HG03066 (cell line): Measurements from ENCODE around the gene TPPP.

Experiments used
- ATAC-seq: cut with Tn5 transposase; IDR thresholded peaks from one replicate; pipeline ENCODE4 v1.9.1; 2021; ENCODE audit warnings: low read depth; ENCODE audit not compliant: unreplicated experiment

Gene TPPP

GRCh38 chr5:651296-652022, 41.7 kb downstream of the TPPP start:
- no peak for ATAC-seq

- ATAC-seq = no peak
Observed at GRCh38 chr5:647727-648126, 45.4 kb downstream of the TPPP start.

GRCh38 chr5:647311-647710, 45.8 kb downstream of the TPPP start:
- no peak for ATAC-seq

GRCh38 chr5:646396-647201, 46.6 kb downstream of the TPPP start:
- no peak for ATAC-seq

GRCh38 chr5:645421-645820, 47.7 kb downstream of the TPPP start:
- ATAC-seq = no peak

- ATAC-seq = no peak
Observed at GRCh38 chr5:644971-645370, 48.2 kb downstream of the TPPP start.

GRCh38 chr5:644509-644908, 48.6 kb downstream of the TPPP start:
- no peak for ATAC-seq

- ATAC-seq = no peak
Observed at GRCh38 chr5:643811-644271, 49.3 kb downstream of the TPPP start.

- ATAC-seq = no peak
Observed at GRCh38 chr5:643351-643801, 49.8 kb downstream of the TPPP start.

- no peak for ATAC-seq
Observed at GRCh38 chr5:642481-642880, 50.7 kb downstream of the TPPP start.

- no peak for ATAC-seq
Observed at GRCh38 chr5:641331-641765, 51.8 kb downstream of the TPPP start.

GRCh38 chr5:640461-641330, 52.5 kb downstream of the TPPP start:
- no peak for ATAC-seq

- ATAC-seq = no peak
Observed at GRCh38 chr5:639584-640213, 53.5 kb downstream of the TPPP start.

GRCh38 chr5:639253-639530, 54.0 kb downstream of the TPPP start:
- ATAC-seq = no peak

- ATAC-seq = no peak
Observed at GRCh38 chr5:638501-639252, 54.5 kb downstream of the TPPP start.

GRCh38 chr5:637581-638450, 55.3 kb downstream of the TPPP start:
- no peak for ATAC-seq

GRCh38 chr5:636951-637350, 56.2 kb downstream of the TPPP start:
- ATAC-seq = no peak

GRCh38 chr5:635306-636055, 57.7 kb downstream of the TPPP start:
- no peak for ATAC-seq
